Stimulated activated CD4-positive, alpha-beta T cell treated with anti-CD3 and anti-CD28 coated beads, Interleukin-1b, Interleukin-23, amount 100 ng/mL, for 4 hours (primary cell): ENCODE measurements around the gene YPEL3.
"Not testable (repeated sequence)": the region's sequence is repeated elsewhere in the genome, so short reads cannot be mapped to it uniquely, and the experiment has no call there.

Experiments
- DNase-seq, 2 donors: peaks; one replicate each; pipeline ENCODE4 v3.0.0-alpha.2; 2020; ENCODE audit warnings: low read depth in 2 of 2

The YPEL3 gene

DNA sequence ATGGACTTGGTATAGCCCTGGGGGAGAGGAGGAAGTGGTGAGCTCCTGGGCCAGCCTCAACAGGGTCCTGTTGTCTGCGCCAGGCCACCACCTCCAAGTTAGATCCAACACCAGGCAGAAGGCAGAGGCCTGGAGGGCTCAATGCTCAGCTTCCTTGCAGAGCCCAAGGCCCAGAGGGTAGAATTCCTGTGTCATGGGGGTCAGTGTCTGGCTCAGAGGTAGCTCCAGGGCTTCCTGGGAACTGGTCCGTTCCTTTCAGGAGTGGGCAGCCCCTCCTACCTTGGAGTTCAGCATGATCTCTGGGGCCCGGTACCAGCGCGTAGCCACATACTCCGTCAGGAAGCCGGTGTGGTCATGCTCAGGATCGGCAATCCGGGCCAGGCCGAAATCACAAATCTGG is 21.8 kb upstream of the YPEL3 start:
- no peak for DNase-seq

DNA sequence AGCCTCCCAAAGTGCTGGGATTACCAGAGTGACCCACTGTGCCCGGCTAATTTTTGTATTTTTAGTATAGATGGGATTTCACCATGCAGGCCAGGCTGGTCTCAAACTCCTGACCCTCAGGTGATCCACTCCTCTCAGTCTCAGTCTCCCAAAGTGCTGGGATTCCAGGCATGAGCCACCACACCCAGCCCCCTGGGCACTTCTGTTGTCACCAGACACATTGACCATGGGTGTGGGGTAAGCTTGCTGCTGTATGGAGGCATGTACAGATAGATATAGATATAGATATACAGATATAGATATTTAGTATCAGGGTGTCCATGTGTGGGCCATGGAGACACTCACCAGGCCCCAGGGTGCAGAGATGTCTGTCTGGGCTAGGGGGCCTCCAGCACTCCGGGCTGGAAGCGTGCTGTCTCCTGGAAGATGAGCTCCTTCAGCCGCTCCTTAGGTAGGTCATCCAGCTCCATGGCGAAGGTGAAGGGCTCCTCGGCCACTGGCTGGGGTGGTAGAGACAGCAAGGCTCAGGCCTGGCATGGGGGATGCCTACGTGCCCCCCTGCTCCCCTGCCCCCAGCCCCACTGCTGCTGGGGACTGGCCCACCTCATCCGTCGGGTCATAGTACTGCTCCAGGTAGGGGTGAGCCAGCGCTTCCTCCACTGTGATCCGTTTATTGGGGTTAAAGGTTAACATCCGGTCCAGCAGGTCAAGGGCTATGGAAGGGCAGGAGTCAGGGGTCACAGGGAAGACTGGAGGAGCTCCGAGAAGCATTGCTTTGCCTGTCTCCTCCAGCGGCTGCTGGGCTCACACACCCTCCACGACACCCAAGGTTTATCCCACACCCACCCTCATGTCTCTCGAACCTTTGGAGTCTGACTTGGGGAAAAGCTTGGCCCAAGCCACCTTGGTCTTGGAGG is 20.5 kb upstream of the YPEL3 start:
- DNase-seq: no peak

DNA sequence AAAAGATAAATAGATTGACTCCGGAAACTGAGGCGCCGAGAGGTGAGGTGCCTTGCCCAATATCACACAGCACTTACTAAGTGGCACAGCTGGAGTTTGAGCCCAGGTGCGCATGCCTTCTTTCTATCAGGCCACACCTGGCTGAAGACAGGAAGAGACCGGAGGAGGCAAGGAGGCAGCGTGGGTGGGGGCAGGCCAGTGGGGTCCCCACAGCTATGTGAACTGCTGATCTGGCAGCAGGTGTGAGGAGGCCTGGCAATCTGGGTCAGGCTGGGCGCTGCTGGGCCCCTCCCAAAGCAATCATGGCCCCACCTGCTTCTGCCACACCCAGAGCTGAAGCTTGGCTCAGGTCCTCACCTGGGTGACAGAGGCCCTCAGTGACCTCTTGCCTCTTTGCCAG is 19.2 kb upstream of the YPEL3 start:
- DNase-seq: no peak

DNA sequence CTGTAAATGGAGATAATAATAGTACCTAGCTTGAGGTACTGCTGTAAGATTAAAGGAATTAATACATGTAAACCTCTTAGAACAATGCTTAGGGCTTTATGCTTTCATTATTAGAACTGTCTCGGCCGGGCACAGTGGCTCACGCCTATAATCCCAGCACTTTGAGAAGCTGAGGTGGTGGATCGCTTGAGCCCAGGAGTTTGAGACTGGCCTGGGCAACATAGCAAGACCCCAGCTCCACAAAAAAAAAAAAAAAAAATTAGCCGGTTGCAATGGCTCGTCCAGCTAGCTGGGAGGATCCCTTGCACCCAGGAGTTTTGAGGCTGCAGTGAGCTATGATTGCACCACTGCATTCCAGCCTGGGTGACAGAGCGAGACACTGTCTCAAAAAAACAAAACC is 18.8 kb upstream of the YPEL3 start:
- not testable (repeated sequence) for DNase-seq

DNA sequence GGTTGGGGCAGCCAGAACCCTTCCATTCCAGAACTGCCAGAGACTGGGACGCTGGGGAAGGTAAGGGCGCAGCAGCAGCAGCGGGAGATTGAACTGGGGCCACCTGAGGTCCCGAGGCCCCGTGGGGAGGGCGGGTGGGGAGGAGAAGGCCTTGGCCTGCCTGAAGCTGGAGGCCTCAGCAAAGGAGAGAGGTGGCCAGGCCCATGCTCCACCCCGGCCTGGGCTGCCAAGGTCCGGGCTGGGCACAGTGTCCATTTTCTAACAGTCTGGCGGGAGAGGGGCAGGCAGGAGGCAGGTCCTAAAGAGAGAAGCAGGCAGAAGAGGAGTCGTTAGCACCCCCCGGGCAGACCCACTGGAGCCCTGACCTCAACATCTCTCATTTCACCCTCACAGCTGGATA is 18.4 kb upstream of the YPEL3 start:
- DNase-seq: no peak

DNA sequence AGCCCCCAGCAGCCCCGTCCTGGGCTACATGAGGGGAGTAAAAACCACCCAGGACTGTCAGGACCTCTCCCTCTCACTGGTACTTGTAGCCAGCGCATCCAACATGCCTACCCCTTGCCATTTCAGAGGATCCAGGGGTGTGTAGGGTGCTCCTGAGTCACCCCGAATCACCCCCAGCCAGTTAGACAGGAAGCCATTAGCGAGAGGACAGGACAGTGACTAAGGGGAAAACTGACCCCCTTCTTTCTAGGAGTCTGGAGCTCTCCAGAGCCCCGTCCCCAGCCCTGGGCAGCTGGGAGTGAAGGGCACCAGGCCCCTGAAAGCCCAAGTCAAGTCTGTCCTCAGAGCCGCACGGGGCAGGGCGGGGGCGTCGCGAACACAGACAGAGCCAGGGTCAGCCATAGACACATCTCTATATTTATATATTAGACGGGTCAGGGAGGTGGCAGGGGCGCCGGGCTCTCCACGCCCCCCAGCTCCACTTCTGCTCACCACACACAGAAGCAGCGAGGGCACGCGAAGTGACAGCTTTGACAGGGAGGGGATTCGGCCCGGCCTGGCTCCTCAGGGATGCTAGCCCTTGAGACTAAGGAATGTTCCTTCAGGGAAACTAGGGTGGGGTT is 17.8 kb upstream of the YPEL3 start:
- DNase-seq: no peak

DNA sequence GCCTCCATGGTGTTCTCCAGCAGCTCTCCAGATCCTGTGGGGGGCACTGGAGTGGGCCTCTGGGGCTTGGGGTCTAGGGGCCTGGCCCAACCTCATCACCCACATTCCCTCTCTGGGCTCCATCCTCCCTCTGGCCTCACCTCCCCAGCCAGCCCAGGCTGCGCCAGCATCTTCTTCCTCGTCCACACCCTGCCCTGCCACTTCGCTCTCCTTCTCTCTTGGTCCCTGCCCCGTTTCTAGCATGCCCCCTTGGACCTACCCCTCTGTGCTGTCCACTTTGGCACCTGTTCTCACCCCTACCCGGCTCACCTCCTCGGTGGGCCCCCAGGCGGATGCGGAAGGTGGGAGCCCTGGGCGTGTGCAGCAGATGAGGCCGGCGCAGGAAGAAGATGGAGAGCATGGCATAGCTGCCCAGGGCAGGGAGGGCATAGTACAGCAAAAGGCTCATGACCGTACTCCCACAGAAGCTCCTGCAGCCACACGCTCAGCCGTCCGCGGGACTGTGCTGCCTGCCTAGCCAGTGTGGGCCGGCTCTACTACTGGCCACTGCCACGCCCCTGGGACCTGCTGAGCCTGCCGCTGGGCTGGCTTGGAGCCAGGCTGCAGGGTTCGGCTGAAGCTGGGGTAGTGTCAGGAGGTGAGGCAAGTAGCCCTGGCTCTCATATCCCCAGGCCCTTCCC is 17.2 kb upstream of the YPEL3 start, which contains the start of gene GDPD3:
TSS of gene GDPD3 (minus strand) at position 507 of the 680 bp plus-strand sequence. CDS start at position 448, 59 bp downstream.
- no peak for DNase-seq

DNA sequence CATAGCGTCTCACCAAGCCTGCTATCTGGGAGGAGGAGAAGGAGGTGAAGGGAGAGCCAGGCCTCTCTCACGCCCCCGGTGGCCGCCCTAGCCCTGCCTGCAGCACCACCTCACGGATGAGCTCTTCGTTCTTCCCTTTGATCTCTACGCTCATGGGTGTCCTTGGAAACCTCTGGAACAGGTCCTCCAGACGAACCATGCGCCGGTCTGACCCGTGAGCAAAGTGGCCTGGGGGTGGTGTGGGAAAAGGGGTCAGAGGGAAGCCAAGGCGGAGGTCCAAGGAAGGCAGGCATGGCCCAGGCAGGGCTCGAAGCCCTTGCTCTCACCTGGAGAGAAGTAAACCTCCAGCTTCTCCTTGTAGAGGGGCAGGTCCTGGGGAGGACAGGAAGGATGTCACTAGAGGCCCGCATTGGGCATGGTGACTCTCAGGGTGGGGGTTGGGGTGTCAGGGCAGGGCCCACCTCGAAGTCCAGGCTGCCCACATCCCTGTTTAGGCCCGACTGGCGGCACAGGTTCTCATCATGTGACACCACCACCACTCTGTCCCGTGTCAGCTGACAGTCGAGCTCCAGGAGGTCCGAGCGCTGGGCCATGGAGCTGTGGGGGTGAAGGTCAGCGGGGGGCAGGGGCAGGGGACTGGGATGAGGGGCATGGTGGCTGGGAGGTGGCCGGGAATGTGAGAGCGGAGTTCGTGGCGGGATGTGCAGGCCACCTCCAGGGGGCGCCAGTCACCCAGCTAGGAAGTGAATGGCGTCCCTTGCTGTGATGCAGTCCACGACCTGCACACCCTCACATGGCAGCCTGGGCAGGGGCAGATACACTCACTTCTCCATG is 16.4 kb upstream of the YPEL3 start:
- peak; percentile 47 to 60 for DNase-seq

DNA sequence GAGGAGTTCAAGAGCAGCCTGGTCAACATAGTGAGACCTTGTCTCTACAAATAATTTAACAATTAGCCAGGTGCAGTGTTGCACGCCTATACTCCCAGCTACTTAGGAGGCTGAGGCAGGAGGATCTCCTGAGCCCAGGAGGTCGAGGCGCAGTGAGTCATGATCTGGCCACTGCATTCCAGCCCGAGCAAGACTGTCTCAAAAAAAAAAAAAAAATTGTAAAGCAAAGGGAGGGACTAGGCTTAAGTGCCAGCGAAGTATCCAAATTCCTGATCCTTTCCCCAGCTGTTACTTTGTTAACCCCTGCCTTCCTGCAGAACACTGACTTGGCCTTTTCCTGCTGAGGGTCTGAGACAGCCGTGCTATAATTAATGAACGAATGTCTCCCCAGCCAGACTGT is 14.6 kb upstream of the YPEL3 start:
- DNase-seq: no peak

DNA sequence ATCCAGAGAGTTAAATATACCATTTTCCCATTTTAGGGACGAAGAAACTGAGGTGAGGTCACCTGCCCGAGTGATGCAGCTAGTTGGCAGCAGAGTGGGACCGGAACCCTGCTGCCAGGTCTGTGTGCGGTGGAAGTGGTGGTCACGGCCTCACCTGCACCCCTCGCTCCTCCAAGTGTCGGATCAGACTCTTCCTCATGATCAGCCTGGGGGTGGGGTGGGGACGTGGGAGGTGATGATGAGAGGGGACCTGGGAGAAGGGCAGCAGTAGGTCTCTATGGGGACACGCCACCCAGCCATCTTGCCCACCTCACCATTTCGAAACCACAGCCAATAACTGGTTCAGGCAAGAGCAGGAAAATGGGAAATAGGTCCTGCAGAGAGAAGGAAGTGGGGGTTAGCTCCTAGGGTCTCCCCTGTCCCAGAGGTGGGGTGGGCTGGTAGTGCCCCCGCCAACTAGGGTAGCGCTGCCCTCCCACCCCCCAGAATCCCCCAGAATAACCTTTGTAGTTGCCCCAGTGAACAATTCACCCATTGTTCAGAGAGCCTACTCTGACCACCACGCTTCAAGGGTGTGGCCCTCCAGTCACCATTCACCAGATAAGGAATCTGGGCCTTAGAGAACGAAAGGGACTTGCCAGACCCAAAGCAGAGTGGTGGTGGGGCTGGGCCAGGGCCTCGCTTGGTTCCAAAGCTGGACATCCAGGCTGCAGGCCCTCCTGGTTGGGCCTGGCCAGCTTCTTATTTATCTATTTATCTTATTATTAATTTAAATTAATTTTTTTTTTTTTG is 12.2 kb upstream of the YPEL3 start:
- DNase-seq: no peak

DNA sequence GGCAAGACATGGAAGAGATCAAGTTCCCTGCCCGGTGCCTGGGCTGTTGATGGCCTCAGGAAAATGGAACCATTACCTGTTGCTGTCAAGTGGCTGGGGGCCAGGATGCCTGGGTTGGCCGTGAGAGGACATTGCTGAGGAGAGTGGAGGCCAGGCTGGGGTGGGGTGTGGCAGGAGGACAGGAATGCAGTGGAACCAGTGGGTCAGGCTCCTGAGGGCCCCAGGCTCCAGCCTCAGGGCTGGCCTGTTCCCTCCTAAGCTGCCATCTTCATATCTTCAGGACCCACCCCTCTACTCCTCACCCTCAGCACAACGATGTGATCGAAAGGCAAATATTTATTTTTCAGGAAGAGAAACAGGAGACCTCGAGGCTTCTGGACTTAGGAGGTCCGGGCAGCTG is 8.5 kb upstream of the YPEL3 start:
- no peak for DNase-seq

DNA sequence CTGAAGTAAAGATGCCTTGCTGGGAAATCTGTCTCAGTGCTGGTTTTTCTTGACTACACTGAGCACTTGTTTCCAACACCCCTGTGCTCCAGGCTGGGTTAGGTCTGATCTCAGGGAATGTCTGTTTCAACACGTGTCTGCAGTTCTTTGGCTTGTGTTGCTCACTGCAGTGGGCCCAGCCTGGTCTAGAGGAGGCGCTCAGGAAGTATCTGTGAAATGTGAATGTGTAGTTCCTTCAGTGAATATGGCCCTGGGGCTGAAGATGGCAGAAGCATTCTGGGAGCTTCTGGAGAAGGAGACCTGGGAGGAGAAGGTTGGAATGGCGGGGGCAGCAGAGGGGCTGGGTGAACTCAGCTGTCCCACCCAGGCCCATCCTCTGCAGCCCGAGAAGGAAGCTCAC is 8.1 kb upstream of the YPEL3 start:
- no peak for DNase-seq

DNA sequence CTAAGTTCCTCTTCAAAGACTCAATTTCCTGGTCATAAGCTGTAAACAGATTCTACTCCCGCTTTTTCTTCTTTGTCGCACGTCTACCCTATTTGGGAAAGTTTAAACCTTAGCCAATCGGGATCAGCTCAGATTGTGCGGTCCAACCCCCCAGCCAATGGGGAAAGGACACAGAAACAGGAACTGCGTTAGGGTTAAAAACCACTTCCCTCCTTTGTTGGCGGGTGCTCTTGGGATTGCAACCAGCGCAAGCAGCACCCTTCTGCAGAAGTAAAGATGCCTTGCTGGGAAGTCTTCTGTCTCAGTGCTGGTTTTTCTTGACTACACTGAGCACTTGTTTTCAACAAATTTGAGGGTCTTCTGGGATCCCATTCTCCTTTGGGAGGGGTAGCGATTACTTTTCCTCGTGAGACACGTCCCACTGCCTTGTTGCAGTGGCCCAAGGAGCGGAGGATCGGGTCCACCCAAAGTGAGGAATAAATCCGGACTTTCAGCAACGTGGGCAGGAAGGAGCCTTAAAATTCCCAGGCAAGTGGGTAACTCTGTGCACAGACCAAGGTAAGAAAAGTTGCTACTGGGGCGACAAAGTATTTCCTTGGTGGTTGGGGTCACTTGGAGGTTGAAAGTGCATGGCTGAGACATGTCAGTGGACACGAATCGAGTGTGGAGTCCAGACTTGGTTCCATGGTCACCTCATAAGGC is 1.0 kb upstream of the YPEL3 start:
- no peak for DNase-seq

DNA sequence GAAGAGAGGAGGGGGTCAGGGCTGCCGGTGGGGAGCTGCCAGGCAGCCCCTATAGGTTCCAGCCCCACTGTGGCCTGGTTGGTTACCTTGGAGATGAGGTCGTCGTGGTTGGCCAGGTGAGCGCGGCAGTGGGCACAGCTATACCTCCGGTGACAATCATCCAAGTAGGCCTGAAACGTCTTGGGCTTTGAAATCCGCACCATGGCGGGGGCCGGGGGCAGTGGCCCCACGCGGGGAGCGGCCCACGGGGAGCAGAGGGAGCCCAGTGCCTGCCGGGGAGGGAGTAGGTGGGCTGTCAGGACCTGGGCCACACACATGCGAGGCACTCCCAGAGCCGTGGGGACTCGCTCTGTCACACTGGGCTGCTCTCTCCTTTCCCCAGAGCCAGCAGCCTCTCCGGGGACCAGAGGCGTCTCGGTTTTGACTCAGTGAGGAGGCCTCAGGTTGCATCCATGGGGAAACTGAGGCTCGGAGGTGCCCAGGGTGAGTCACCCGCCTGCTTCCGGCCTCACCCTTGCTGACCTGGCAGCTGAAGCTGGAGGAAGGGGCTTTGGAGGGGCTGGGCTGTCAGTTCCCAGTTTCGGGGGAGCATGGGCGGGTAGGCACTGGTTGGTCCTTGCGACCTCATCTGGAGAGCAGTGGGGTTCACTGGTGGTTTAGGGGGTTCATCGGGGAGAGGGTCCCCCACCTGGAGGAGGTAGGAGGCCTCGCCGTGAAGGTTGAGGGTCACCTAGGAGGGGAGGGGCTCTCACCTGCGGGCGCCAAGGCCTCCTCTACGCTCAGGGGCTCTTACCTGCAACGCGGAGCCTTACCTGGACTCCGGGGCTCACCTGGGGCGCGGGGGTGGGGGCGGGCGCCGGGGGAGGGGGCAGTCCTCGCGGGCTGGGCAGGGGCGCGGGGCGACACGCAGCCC is 591 bp downstream of the YPEL3 start:
- DNase-seq: no peak

DNA sequence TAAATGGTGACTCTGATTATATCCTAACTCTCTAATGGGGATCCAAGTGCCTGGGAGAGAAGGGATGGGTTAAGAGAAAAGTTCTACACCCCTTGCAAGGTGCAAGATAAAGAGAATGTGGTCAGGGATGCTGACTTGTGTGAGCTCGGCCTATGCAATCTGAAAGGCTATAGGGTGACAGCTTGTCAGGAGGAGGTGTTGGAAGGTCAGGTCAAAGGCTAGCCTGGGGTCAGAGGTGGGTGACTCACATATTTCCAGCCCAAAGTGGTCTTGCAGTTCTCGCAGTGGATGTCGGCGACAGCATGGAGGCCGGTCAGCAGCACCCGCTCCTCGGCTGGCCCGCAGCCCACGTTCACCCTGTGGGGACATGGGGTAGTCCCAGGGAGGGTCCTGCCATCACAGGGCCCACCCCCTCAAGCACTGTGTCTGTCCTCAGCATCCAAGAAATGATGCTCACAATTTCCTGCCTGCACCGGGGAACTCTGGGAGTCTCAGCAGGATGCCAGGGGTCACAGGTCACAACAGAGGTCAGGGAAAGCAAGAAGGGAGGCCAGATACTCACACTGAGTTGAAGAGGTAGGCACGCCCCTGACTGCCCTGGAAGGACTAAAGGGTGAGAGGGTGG is 1.4 kb downstream of the YPEL3 start:
- DNase-seq: no peak

DNA sequence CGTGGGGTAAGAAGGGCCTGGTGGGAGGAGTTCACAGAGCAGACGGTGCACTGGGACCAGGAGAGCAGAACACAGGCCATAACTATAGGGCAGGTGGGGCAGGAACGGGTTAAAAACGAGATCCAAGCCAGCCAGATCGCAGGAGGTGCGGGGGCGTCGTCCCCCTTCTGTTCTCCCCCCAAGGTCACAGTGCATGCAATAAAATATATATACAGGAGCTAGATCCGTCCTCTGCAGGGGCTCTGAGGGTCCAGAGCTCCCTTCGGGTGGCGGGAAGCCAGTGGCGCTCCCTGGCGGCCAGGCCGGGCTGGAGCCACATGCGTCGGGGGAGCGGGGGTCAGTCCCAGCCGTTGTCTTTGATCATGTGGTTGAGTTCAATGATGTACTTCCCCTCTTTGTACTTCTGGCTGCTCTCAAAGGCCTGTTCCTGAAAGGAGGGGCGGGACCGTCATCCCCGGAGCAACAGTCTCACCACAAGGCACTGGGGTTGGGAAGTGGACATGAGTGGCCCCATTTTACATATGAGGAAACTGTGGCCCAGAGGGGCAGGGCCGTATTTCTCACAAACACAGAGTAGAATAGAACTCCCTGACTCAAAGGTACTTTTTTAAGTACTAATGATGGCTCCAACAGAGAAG is 3.5 kb downstream of the YPEL3 start:
- DNase-seq: peak; percentile 25 to 53

DNA sequence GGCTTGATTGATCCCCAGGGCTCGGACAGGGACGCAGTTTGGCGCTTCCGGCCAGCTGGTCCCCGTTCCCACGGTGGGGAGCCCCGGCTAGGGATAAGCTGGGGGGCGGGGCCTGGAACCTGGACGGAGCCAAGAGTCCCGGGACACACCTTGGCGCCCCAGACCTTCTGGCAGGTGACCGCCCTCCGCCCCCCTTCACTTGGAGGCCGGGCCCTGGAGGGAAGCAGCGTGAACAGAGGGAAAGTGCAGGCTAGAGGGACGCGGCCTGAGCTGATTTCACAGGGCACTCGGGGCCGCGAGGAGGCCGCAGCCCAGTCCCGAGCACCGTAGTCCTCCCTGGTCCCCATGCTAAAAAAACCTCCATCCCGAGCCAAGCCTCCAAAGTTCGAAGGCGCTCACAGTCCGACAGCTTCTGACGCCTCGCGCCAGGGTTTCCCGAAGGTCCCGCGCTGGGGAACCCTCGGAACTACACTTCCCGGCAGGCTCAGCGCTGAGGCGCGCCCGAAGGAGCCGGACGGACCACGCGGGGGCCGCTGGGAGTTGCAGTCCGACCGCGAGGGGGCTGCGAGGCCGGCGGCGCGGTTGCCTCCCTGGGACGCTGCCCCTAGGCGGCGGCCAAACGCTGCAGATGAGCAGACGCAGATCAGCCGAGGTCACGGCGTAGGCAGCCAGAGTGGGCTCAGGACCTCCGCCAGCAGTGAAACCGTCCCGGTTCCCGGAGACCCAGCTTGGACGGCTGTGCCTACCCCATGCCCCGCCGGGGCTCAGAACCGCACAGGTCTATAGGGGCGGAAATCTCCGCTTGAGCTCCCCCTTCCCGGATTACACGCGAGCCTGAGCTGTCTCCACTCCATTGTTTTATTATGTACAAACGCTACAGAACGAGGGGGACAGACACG is 4.3 kb downstream of the YPEL3 start, which contains the start of gene TBX6:
TSS of gene TBX6 (minus strand) at position 451 of the 899 bp plus-strand sequence. CDS start 731 bp downstream, outside the sequence.
- peak; percentile 88 to 92 for DNase-seq
